Measurements from ENCODE around the gene MTG1. TPM values are rescaled to one million over a fixed set of nuclear protein-coding genes. Genes with fewer than 3 reads are reported as not detected.
"Not testable (repeated sequence)": the region's sequence is repeated elsewhere in the genome, so short reads cannot be mapped to it uniquely, and the experiment has no call there.

MTG1 gene
- total RNA-seq, 1 donor from 2014 or later = 50.6 TPM

- DNase-seq (ENCODE audit: low spot score) = no peak
Measured at GRCh38 chr10:133400624-133401424, 6.9 kb downstream of the MTG1 start.

- no peak for DNase-seq (ENCODE audit: low spot score)
Measured at GRCh38 chr10:133401500-133401899, 7.5 kb downstream of the MTG1 start.

GRCh38 chr10:133401981-133402725 lies 8.2 kb downstream of the MTG1 start:
- DNase-seq (ENCODE audit: low spot score) = no peak

- DNase-seq (ENCODE audit: low spot score) = no peak
Measured at GRCh38 chr10:133403359-133403758, 9.4 kb downstream of the MTG1 start.

GRCh38 chr10:133403784-133404183 lies 9.8 kb downstream of the MTG1 start:
- DNase-seq (ENCODE audit: low spot score) = no peak

- no peak for DNase-seq (ENCODE audit: low spot score)
Measured at GRCh38 chr10:133405272-133405671, 11.3 kb downstream of the MTG1 start.

- no peak for DNase-seq (ENCODE audit: low spot score)
Measured at GRCh38 chr10:133405844-133406527, 12.0 kb downstream of the MTG1 start.

GRCh38 chr10:133411523-133412380 lies 17.8 kb downstream of the MTG1 start:
- no peak for DNase-seq (ENCODE audit: low spot score)

- DNase-seq (ENCODE audit: low spot score) = no peak
Measured at GRCh38 chr10:133412381-133412711, 18.4 kb downstream of the MTG1 start.

GRCh38 chr10:133414401-133414800 lies 20.4 kb downstream of the MTG1 start:
- not testable (repeated sequence) for DNase-seq (ENCODE audit: low spot score)

GRCh38 chr10:133415752-133416151 lies 21.8 kb downstream of the MTG1 start:
- no peak for DNase-seq (ENCODE audit: low spot score)

- no peak for DNase-seq (ENCODE audit: low spot score)
Measured at GRCh38 chr10:133418289-133418993, 24.5 kb downstream of the MTG1 start.

- DNase-seq (ENCODE audit: low spot score) = no peak
Measured at GRCh38 chr10:133419211-133419950, 25.4 kb downstream of the MTG1 start.

GRCh38 chr10:133420028-133420427 lies 26.1 kb downstream of the MTG1 start:
- DNase-seq (ENCODE audit: low spot score) = no peak

GRCh38 chr10:133420579-133420978 lies 26.6 kb downstream of the MTG1 start:
- DNase-seq (ENCODE audit: low spot score) = no peak

GRCh38 chr10:133421336-133422222 lies 27.6 kb downstream of the MTG1 start:
- DNase-seq (ENCODE audit: low spot score) = no peak

- no peak for DNase-seq (ENCODE audit: low spot score)
Measured at GRCh38 chr10:133422223-133422806, 28.4 kb downstream of the MTG1 start.

GRCh38 chr10:133422807-133423771 lies 29.1 kb downstream of the MTG1 start:
- no peak for DNase-seq (ENCODE audit: low spot score)
